ENCODE results near the gene COL5A1.

GRCh38 chr9:134892221-134892620 lies 250.6 kb downstream of the COL5A1 start:
- TF ChIP-seq EZH2 (IDR thresholded peaks at IDR 0.05; ENCODE audit: insufficient read depth, poor library complexity, severe bottlenecking) (no peak), EZH2phosphoT487 (IDR thresholded peaks at IDR 0.05; ENCODE audit: insufficient read depth, low read depth) (no peak)
